Right lobe of liver (tissue), 6 donors: ENCODE data around the gene PRKN. TPM values are rescaled to one million over a fixed set of nuclear protein-coding genes. Genes with fewer than 3 reads are reported as not detected.
A peak's percentile ranks its signal among the peaks of the same experiment; 100 is the strongest.

Source experiments
- ATAC-seq, 4 donors: fragments of 200-7000 bp; cut with Tn5 transposase; one replicate each; pipeline ENCODE4 v1.9.1; 2020; ENCODE audit warnings: mild to moderate bottlenecking in 4 of 4, moderate library complexity in 4 of 4
- DNase-seq, 3 donors: peaks; one replicate each; pipeline ENCODE4 v3.0.0-alpha.2; 2020
- H3K27ac ChIP-seq, 3 donors: fragments of 200-600 bp; one replicate each; pipeline ENCODE4 v1.8.0; 2022
- H3K27me3 ChIP-seq, 2 donors: fragments of 200-600 bp; one replicate each; pipeline ENCODE4 v1.8.0; 2022
- H3K36me3 ChIP-seq, 4 donors: fragments of 200-600 bp; sonication (generic) in 1 of 4; one replicate each; pipeline versions ENCODE4 v1.5.1 to v1.8.0; 2017 to 2022; ENCODE audit warnings: control low read depth in 1 of 4
- H3K4me1 ChIP-seq, 4 donors: fragments of 200-600 bp; sonication (generic) in 1 of 4; one replicate each; pipeline versions ENCODE4 v1.5.1 to v1.8.0; 2017 to 2022; ENCODE audit warnings: control low read depth in 1 of 4
- H3K4me3 ChIP-seq, 3 donors: fragments of 200-600 bp; one replicate each; pipeline ENCODE4 v1.8.0; 2022
- H3K9me3 ChIP-seq, 4 donors: fragments of 200-600 bp; sonication (generic) in 1 of 4; one replicate each; pipeline versions ENCODE4 v1.5.1 to v1.8.0; 2017 to 2022; ENCODE audit warnings: control low read depth in 1 of 4
- POLR2A ChIP-seq: fragments of 450-650 bp; IDR thresholded peaks from one replicate; pipeline ENCODE4 v1.6.1; 2017; ENCODE audit warnings: antibody characterized with exemption, mild to moderate bottlenecking
- WGBS: methylation state at CpG from one replicate; pipeline ENCODE4 v1.1.6; 2018; ENCODE audit warnings: low coverage, low lambda C conversion rate; ENCODE audit not compliant: insufficient coverage; ENCODE audit errors: missing lambda C conversion rate; 5-methylcytosine and 5-hydroxymethylcytosine counted together
- intact Hi-C, 2 donors: fragments of 100-400 bp; cut with DNase I; formaldehyde crosslinking; loops; one replicate each; pipeline versions ENCODE4 v1.11.2 to v1.14.1; 2022
- total RNA-seq, 6 experiments: library from RNA; depleted of rRNA in 2 of 6; stranded (reverse); fragments of >200 nt in 2 of 6; fragmentation: NEBNext Ultra II Directional in 3 of 6; extraction: Animal tissue kit (Norgen Biotek cat#: 25700) in 3 of 6; gene quantifications; one replicate each; pipeline versions ENCODE4 v1.1.0 to v1.2.4, GENCODE V29; 2016 to 2023
- TF ChIP-seq, protein P1 (sequence below), 4 donors: fragments of 200-600 bp in 3 of 4; fragments of 450-650 bp in 1 of 4; IDR thresholded peaks; one replicate each; pipeline versions ENCODE4 v1.5.1 to v1.8.0; 2016 to 2022; ENCODE audit warnings: antibody characterized with exemption in 4 of 4, mild to moderate bottlenecking in 2 of 4
- donor health status: DM: no; HTN: yes; CAD: no.
- donor health status: DM: no; HTN: no; CAD: no.
- donor health status: DM: no; HTN: no; CAD: no.
- donor health status: DM: no; HTN: yes; CAD: no.
- donor health status: DM: no; HTN: yes; CAD: no.

PRKN gene
- total RNA-seq, 6 experiments from 2014 or later = 1.1 to 3.7 (median 2.2) TPM

DNA sequence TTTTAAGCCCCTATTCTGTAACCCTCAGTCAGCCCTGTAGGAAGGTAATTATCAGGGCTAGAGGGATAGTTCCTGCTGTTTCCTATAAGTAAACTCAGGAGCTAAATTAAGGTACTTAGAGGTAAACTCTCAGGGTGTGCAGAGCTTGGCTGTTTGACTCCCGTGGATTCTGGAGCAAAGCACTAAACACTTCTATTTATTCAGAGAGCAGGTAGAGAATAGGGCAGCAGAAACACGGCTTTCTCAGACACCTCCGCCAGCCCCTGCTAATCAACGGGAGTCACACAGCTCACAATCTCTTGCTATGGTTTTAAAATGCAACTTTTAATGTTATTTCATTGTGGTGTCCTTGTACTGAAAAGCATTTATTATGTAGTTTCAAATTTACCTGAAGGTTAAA, 21.8 kb downstream of the PRKN start:
- H3K4me3 ChIP-seq = no peak overlapping the region
- intact Hi-C loops = no loop called here
- H3K27me3 ChIP-seq = no peaks in the 10 kb centered on the region
- ATAC-seq (peak in 1 of 4 donors; percentile 28), DNase-seq (no peak)
- no peak for TF ChIP-seq POLR2A
- TF ChIP-seq, protein P1, sequence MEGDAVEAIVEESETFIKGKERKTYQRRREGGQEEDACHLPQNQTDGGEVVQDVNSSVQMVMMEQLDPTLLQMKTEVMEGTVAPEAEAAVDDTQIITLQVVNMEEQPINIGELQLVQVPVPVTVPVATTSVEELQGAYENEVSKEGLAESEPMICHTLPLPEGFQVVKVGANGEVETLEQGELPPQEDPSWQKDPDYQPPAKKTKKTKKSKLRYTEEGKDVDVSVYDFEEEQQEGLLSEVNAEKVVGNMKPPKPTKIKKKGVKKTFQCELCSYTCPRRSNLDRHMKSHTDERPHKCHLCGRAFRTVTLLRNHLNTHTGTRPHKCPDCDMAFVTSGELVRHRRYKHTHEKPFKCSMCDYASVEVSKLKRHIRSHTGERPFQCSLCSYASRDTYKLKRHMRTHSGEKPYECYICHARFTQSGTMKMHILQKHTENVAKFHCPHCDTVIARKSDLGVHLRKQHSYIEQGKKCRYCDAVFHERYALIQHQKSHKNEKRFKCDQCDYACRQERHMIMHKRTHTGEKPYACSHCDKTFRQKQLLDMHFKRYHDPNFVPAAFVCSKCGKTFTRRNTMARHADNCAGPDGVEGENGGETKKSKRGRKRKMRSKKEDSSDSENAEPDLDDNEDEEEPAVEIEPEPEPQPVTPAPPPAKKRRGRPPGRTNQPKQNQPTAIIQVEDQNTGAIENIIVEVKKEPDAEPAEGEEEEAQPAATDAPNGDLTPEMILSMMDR (IDR thresholded peaks at IDR 0.05) = no peak
- no peaks in the 10 kb centered on the region for H3K4me1 ChIP-seq
- H3K9me3 ChIP-seq = no peaks in the 10 kb centered on the region
- no peak overlapping the region for H3K27ac ChIP-seq
- WGBS = 68% methylated on average over 4 of the region's 4 CpGs
- H3K36me3 ChIP-seq = no peaks in the 10 kb centered on the region

DNA sequence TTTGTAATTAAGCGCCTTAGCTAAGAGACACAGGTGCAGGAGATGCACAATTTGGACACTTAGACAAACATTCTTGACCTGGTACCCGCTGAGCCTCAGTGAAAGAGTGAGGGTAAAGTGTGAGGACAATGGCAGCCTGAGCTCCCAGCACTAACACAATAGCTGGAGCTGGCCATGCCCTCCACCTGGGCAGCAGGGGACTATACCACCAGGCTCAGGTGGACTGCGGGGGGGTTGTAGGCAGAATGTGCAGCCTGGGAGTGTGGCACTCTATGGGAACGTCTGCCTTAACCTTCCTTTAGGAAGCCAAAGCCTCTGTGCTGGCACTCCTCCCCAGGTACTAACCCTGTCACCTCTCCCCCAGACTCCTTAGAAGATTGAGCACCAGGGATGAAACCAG, 23.6 kb downstream of the PRKN start:
- intact Hi-C loops = no loop called here
- H3K4me3 ChIP-seq = no peak overlapping the region
- DNase-seq (no peak), ATAC-seq (no peak)
- H3K4me1 ChIP-seq = no peaks in the 10 kb centered on the region
- no peaks in the 10 kb centered on the region for H3K9me3 ChIP-seq
- no peak overlapping the region for H3K27ac ChIP-seq
- TF ChIP-seq, protein P1 (IDR thresholded peaks at IDR 0.05) = no peak
- no peak for TF ChIP-seq POLR2A
- WGBS = no CpG with 5 or more reads among the region's 4 CpGs
- no peaks in the 10 kb centered on the region for H3K27me3 ChIP-seq
- H3K36me3 ChIP-seq = no peaks in the 10 kb centered on the region

DNA sequence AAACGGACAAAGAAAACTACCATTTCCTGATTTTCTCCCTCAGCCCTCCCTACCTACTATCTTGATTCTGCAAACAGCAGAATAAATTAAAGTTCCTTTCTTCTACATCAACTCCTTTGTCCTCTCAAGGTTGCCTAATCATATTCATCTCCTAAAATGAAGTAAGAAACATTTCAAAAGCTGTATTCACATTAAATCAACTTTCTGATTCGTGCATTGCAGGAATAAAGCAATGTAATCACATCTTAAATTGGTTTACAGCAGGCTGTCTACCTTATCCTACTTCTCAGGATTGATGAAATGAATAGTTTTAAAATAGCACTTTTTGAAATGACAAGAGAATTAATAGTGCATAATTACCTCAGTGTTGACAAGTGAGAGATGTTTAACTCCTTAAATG, 25.1 kb downstream of the PRKN start:
- TF ChIP-seq, protein P1 (IDR thresholded peaks at IDR 0.05) = no peak
- no peak for TF ChIP-seq POLR2A
- Histone ChIP-seq H3K4me1 (no peaks in the 10 kb centered on the region), H3K4me3 (no peak overlapping the region), H3K9me3 (no peaks in the 10 kb centered on the region), H3K36me3 (no peaks in the 10 kb centered on the region), H3K27me3 (no peaks in the 10 kb centered on the region), H3K27ac (no peak overlapping the region)
- DNase-seq (no peak), ATAC-seq (no peak)
- intact Hi-C loops = no loop called here
- 85% methylated on average over 2 of the region's 2 CpGs for WGBS

DNA sequence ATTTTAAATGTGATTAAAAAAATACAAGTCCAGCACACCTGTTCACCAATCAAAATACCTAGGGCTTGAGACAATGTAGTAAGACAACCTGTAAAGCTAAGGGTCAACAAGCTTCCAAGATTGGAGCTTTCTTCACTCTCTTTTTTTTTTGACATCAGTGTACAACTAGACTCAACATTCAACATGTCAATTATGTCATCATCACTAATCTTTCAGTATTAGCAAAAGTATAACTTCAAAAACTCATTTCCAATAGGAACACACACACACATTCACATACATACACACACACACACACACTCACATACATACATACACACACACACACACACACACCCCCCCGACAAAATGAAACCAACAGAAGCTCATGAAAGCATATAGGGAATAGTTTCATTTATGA, 26.0 kb downstream of the PRKN start:
- no peaks in the 10 kb centered on the region for H3K36me3 ChIP-seq
- DNase-seq (no peak), ATAC-seq (no peak)
- H3K27me3 ChIP-seq = no peaks in the 10 kb centered on the region
- TF ChIP-seq, protein P1 (IDR thresholded peaks at IDR 0.05) = no peak
- no peak for TF ChIP-seq POLR2A
- intact Hi-C loops = no loop called here
- no peak overlapping the region for H3K4me3 ChIP-seq
- no peak overlapping the region for H3K27ac ChIP-seq
- no peaks in the 10 kb centered on the region for H3K4me1 ChIP-seq
- H3K9me3 ChIP-seq = no peaks in the 10 kb centered on the region
- WGBS = 80% methylated on average over 1 of the region's 1 CpG

DNA sequence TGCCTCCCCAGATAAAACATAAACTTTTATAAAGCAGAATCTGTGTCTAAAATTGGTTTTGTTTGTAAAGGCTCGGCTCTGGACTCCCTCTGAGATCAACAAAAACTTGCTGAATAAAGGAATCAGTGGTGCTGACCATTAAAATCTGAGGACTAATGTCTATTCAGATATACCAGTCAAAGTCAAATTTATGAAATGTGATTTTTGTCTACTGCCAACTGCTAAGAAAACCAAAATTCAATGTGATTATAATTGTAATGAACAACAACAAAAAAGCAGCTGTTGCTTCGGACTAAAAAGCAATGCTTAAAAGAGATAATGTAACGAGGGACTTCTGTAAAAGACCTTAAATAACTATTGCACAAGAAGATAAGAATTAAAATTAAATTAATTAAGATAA, 26.6 kb downstream of the PRKN start:
- Histone ChIP-seq H3K27ac (no peak overlapping the region), H3K4me3 (no peak overlapping the region), H3K36me3 (no peaks in the 10 kb centered on the region), H3K9me3 (no peaks in the 10 kb centered on the region), H3K27me3 (no peaks in the 10 kb centered on the region), H3K4me1 (no peaks in the 10 kb centered on the region)
- WGBS = 71% methylated on average over 3 of the region's 3 CpGs
- intact Hi-C loops = no loop called here
- TF ChIP-seq, protein P1 (IDR thresholded peaks at IDR 0.05) = no peak
- TF ChIP-seq POLR2A = no peak
- DNase-seq (no peak), ATAC-seq (no peak)
